IgD-negative memory B cell (primary cell): ENCODE results near the gene CEBPE. TPM values are rescaled to one million over a fixed set of nuclear protein-coding genes. Genes with fewer than 3 reads are reported as not detected.
A peak's percentile ranks its signal among the peaks of the same experiment; 100 is the strongest.

Source experiments
- H3K27ac Mint-ChIP-seq, 3 donors: one replicate each; pipeline ENCODE4 v1.8.0; 2020 to 2022; ENCODE audit warnings: mild to moderate bottlenecking in 3 of 3, mixed read lengths in 3 of 3, moderate library complexity in 1 of 3
- H3K27me3 Mint-ChIP-seq: one replicate; pipeline ENCODE4 v1.8.0; 2021; ENCODE audit warnings: mixed read lengths
- H3K36me3 Mint-ChIP-seq: one replicate; pipeline ENCODE4 v1.8.0; 2020; ENCODE audit warnings: mild to moderate bottlenecking, mixed read lengths
- H3K4me1 Mint-ChIP-seq, 3 donors: one replicate each; pipeline ENCODE4 v1.8.0; 2020 to 2022; ENCODE audit warnings: mixed read lengths in 3 of 3, mild to moderate bottlenecking in 1 of 3
- H3K4me3 Mint-ChIP-seq, 4 donors: one replicate each; pipeline ENCODE4 v1.8.0; 2020 to 2022; ENCODE audit warnings: mild to moderate bottlenecking in 4 of 4, mixed read lengths in 4 of 4, moderate library complexity in 3 of 4
- H3K9me3 Mint-ChIP-seq, 3 donors: one replicate each; pipeline ENCODE4 v1.8.0; 2020 to 2021; ENCODE audit warnings: mixed read lengths in 3 of 3, mild to moderate bottlenecking in 1 of 3
- polyA plus RNA-seq: library from polyadenylated mRNA; unstranded; fragments of 300-500 nt; fragmentation: Illumina TruSeq; gene quantifications from one replicate; pipeline ENCODE4 v1.2.3, GENCODE V29; 2021

Gene CEBPE
- not detected for polyA plus RNA-seq

GRCh38 chr14:23118506-23119362 is at the start of gene CEBPE:
Gene CEBPE (minus strand): TSS chr14:23119255. CDS start chr14:23119091, 164 bp downstream.
- Mint-ChIP-seq H3K36me3 (peaks cover 2% of the 10 kb centered on the region), H3K27ac (peak within 1 kb of the TSS; percentile 80 to 94 (median 82)), H3K4me1 (peaks cover 23 to 39% (median 25%) of the 10 kb centered on the region in 3 donors), H3K4me3 (peak within 1 kb of the TSS; percentile 16 to 86 (median 62)), H3K9me3 (no peaks in the 10 kb centered on the region), H3K27me3 (peaks cover 13% of the 10 kb centered on the region)

- no peak overlapping the region for H3K4me3 Mint-ChIP-seq
- H3K4me1 Mint-ChIP-seq = peaks cover 0 to 6% (median 3%) of the 10 kb centered on the region in 3 donors
- H3K9me3 Mint-ChIP-seq = no peaks in the 10 kb centered on the region
- H3K36me3 Mint-ChIP-seq = peaks cover 3% of the 10 kb centered on the region
- peaks cover 2% of the 10 kb centered on the region for H3K27me3 Mint-ChIP-seq
- H3K27ac Mint-ChIP-seq = no peak overlapping the region
These were observed 49.2 kb upstream of the CEBPE start for GRCh38 chr14:23168246-23168645.

GRCh38 chr14:23167116-23167847 is 48.2 kb upstream of the CEBPE start:
- Mint-ChIP-seq H3K4me3 (no peak overlapping the region), H3K27me3 (peaks cover 2% of the 10 kb centered on the region), H3K27ac (no peak overlapping the region), H3K4me1 (peaks cover 0 to 3% (median 0%) of the 10 kb centered on the region in 3 donors), H3K36me3 (peaks cover 3% of the 10 kb centered on the region), H3K9me3 (no peaks in the 10 kb centered on the region)

GRCh38 chr14:23164949-23165348 is 45.9 kb upstream of the CEBPE start:
- Mint-ChIP-seq H3K9me3 (no peaks in the 10 kb centered on the region), H3K27ac (no peak overlapping the region), H3K36me3 (peaks cover 3% of the 10 kb centered on the region), H3K4me1 (peaks cover 0 to 3% (median 1%) of the 10 kb centered on the region in 3 donors), H3K27me3 (no peaks in the 10 kb centered on the region), H3K4me3 (no peak overlapping the region)

GRCh38 chr14:23164250-23164649 is 45.2 kb upstream of the CEBPE start:
- Mint-ChIP-seq H3K4me3 (peak overlapping the region in 1 of 4 donors; percentile 6), H3K4me1 (peaks cover 0 to 1% (median 0%) of the 10 kb centered on the region in 3 donors), H3K36me3 (peaks cover 6% of the 10 kb centered on the region), H3K27me3 (peaks cover 1% of the 10 kb centered on the region), H3K27ac (no peak overlapping the region), H3K9me3 (no peaks in the 10 kb centered on the region)

- Mint-ChIP-seq H3K27ac (no peak overlapping the region), H3K4me3 (no peak overlapping the region), H3K9me3 (no peaks in the 10 kb centered on the region), H3K36me3 (peaks cover 7% of the 10 kb centered on the region), H3K27me3 (peaks cover 2% of the 10 kb centered on the region), H3K4me1 (peaks cover 0 to 1% (median 0%) of the 10 kb centered on the region in 3 donors)
These were observed 44.8 kb upstream of the CEBPE start for GRCh38 chr14:23163830-23164229.

- Mint-ChIP-seq H3K4me3 (no peak overlapping the region), H3K27ac (no peak overlapping the region), H3K36me3 (peaks cover 7% of the 10 kb centered on the region), H3K4me1 (peaks cover 0 to 1% (median 0%) of the 10 kb centered on the region in 3 donors), H3K27me3 (peaks cover 2% of the 10 kb centered on the region), H3K9me3 (no peaks in the 10 kb centered on the region)
These were observed 43.7 kb upstream of the CEBPE start for GRCh38 chr14:23162800-23163199.

- Mint-ChIP-seq H3K9me3 (no peaks in the 10 kb centered on the region), H3K36me3 (peaks cover 7% of the 10 kb centered on the region), H3K27ac (no peak overlapping the region), H3K4me3 (no peak overlapping the region), H3K27me3 (peaks cover 2% of the 10 kb centered on the region), H3K4me1 (peaks cover 0 to 1% (median 0%) of the 10 kb centered on the region in 3 donors)
These were observed 43.0 kb upstream of the CEBPE start for GRCh38 chr14:23162005-23162404.

GRCh38 chr14:23160924-23161522 is 42.0 kb upstream of the CEBPE start:
- peak overlapping the region in 1 of 4 donors; percentile 20 for H3K4me3 Mint-ChIP-seq
- peaks cover 4% of the 10 kb centered on the region for H3K36me3 Mint-ChIP-seq
- H3K9me3 Mint-ChIP-seq = peaks cover 0 to 3% (median 0%) of the 10 kb centered on the region in 3 donors
- peaks cover 2% of the 10 kb centered on the region for H3K27me3 Mint-ChIP-seq
- peaks cover 0 to 1% (median 0%) of the 10 kb centered on the region in 3 donors for H3K4me1 Mint-ChIP-seq
- H3K27ac Mint-ChIP-seq = no peak overlapping the region

- H3K27ac Mint-ChIP-seq = no peak overlapping the region
- peaks cover 0 to 1% (median 0%) of the 10 kb centered on the region in 3 donors for H3K4me1 Mint-ChIP-seq
- H3K9me3 Mint-ChIP-seq = peaks cover 0 to 3% (median 0%) of the 10 kb centered on the region in 3 donors
- no peak overlapping the region for H3K4me3 Mint-ChIP-seq
- H3K27me3 Mint-ChIP-seq = peaks cover 2% of the 10 kb centered on the region
- H3K36me3 Mint-ChIP-seq = peaks cover 4% of the 10 kb centered on the region
These were observed 40.5 kb upstream of the CEBPE start for GRCh38 chr14:23159532-23159931.

GRCh38 chr14:23158779-23159178 is 39.7 kb upstream of the CEBPE start:
- Mint-ChIP-seq H3K27ac (no peak overlapping the region), H3K4me1 (peaks cover 0 to 1% (median 0%) of the 10 kb centered on the region in 3 donors), H3K4me3 (no peak overlapping the region), H3K36me3 (peaks cover 4% of the 10 kb centered on the region), H3K9me3 (peaks cover 0 to 3% (median 0%) of the 10 kb centered on the region in 3 donors), H3K27me3 (peaks cover 2% of the 10 kb centered on the region)

GRCh38 chr14:23154964-23155587 is 36.0 kb upstream of the CEBPE start:
- Mint-ChIP-seq H3K4me3 (peak overlapping the region in 1 of 4 donors; percentile 38), H3K36me3 (peaks cover 4% of the 10 kb centered on the region), H3K4me1 (no peaks in the 10 kb centered on the region), H3K9me3 (peaks cover 0 to 3% (median 0%) of the 10 kb centered on the region in 3 donors), H3K27me3 (peaks cover 8% of the 10 kb centered on the region), H3K27ac (no peak overlapping the region)

GRCh38 chr14:23153851-23154796 is 35.1 kb upstream of the CEBPE start:
- no peak overlapping the region for H3K27ac Mint-ChIP-seq
- H3K4me1 Mint-ChIP-seq = no peaks in the 10 kb centered on the region
- no peaks in the 10 kb centered on the region for H3K36me3 Mint-ChIP-seq
- H3K27me3 Mint-ChIP-seq = peaks cover 8% of the 10 kb centered on the region
- no peak overlapping the region for H3K4me3 Mint-ChIP-seq
- peaks cover 0 to 3% (median 0%) of the 10 kb centered on the region in 3 donors for H3K9me3 Mint-ChIP-seq
